GM10266 (cell line): ENCODE results near the gene CTTNBP2NL.

Experiments used
- DNase-seq: peaks from one replicate; pipeline ENCODE4 v3.0.0; 2012; ENCODE audit errors: extremely low spot score
- CTCF ChIP-seq: IDR thresholded peaks from 2 replicates; pipeline ENCODE4 v1.5.1; 2012; ENCODE audit warnings: mild to moderate bottlenecking, low read depth; ENCODE audit not compliant: control insufficient read depth, insufficient read depth; ENCODE audit errors: missing control alignments

The CTTNBP2NL gene

GRCh38 chr1:112502826-112503225 lies 106.8 kb downstream of the CTTNBP2NL start:
- no peak for DNase-seq

DNA sequence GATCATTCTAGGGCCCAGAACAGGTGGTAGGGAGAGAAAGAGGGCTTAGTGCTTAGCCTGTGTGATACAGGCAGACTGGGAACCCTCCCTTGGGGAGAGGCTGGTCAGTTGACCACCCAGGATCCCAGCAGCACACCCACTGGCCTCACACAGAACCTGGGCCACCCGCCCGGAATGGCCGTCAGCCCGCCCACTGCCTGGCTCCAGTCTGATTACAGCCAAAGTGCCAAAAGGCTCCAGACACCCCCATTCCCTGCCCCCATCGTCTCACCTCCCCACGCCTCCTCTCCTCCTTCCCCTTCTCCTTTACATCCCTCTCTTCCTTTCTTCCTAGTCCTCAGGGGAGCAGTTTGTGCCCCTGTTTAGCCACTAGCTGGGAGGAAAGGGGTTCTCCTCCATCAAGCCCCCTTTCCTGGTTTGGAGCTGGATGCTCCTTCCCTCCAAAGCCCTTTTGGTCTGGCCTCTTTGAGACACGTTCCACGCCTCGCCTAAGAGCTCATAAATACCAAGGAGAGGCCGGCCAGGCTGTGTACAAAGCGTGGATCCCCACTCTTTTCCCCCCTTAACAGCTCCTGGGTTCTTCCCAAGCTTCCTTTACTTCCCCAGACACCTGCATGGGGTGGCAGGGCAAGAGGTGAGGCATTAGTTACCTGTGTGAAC lies 108.1 kb downstream of the CTTNBP2NL start:
- DNase-seq = no peak
- no peak for TF ChIP-seq CTCF

More at GRCh38 chr1:112502826-112503225, 106.8 kb downstream of the CTTNBP2NL start:
- TF ChIP-seq CTCF = no peak

GRCh38 chr1:112504661-112505399 lies 108.8 kb downstream of the CTTNBP2NL start:
- no peak for DNase-seq
- TF ChIP-seq CTCF = no peak

DNA sequence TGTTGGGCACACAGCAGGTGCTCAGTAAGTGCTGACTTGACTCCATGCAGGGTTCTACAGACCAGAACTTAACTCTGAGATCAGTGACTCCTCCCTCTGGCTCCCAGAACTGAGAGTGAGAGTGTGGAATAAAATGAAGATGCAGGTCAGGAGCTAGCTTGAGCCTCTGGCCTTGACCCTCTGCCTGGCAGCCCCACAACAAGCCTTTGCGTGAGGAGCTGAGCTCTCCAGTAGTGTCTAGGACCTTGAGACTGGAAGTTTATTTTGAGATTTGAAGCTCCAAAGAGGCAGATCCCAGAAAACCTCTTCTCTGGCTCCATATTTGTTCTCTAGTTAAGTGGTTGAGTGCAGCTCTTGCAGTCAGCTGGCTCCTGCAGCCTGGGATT lies 109.4 kb downstream of the CTTNBP2NL start:
- no peak for TF ChIP-seq CTCF
- DNase-seq = no peak

GRCh38 chr1:112505878-112506277 lies 109.9 kb downstream of the CTTNBP2NL start:
- no peak for DNase-seq
- TF ChIP-seq CTCF = no peak

DNA sequence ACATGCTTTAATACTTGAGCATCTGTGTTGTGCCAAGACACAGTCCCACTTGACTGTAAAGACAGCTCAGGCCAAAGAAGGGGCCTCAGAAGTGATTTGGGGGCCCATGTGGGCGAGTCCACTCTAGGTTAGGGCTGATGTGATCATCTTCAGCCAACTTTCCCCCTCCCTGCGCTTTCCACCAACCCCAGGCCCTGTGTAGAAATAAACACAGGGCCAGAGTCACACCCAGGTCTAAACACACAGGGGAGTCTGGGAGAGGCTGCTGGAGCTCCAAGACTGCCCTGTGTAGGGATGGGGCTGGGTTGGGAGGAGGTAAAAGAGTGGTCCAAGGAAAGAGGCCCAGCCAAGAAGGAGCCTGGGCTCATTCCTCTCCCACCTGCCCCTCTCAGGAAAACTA lies 110.3 kb downstream of the CTTNBP2NL start:
- no peak for TF ChIP-seq CTCF
- DNase-seq = no peak

- no peak for DNase-seq
- TF ChIP-seq CTCF = no peak
Observed at GRCh38 chr1:112506731-112507130, 110.7 kb downstream of the CTTNBP2NL start.
